ENCODE measurements around the gene CLCN7. TPM values are rescaled to one million over a fixed set of nuclear protein-coding genes. Genes with fewer than 3 reads are reported as not detected.
A peak's percentile ranks its signal among the peaks of the same experiment; 100 is the strongest.

Gene CLCN7
- total and polyA plus RNA-seq, 2 of the 13 experiments (the other 11 are each of a cell fraction or from before 2014, with no cell fraction given): 24.6 to 25.1 TPM

GRCh38 chr16:1474796-1475551 lies at the start of gene CLCN7 (continued):
- no peak for TF ChIP-seq ZBTB34 (CRISPR knock-in tag; IDR thresholded peaks at IDR 0.05)
- no peak for TF ChIP-seq SMYD3 (CRISPR knock-in tag; IDR thresholded peaks at IDR 0.05)
- peak; percentile 89; the same call in 1 of the 2 replicates for TF ChIP-seq ZNF253 (CRISPR knock-in tag; IDR thresholded peaks at IDR 0.05; ENCODE audit: borderline replicate concordance)
- no peak for TF ChIP-seq PTBP1 (IDR thresholded peaks at IDR 0.05; ENCODE audit: low read depth, low read length, poor library complexity, severe bottlenecking)
- peak; percentile 96; the same call in 1 of the 2 replicates for TF ChIP-seq ZNF558 (CRISPR knock-in tag; IDR thresholded peaks at IDR 0.05; ENCODE audit: borderline replicate concordance)
- 0 out of 2 replicates have a peak, but pooled peaks have one; percentile 26 for TF ChIP-seq PLSCR1 (CRISPR knock-in tag; IDR thresholded peaks at IDR 0.05; ENCODE audit: borderline replicate concordance)
- TF ChIP-seq MYNN (CRISPR knock-in tag; IDR thresholded peaks at IDR 0.05; ENCODE audit: low read depth): peak; percentile 48; the same call in 1 of the 2 replicates
- peak; percentile 86 for TF ChIP-seq ZNF547 (CRISPR knock-in tag; IDR thresholded peaks at IDR 0.05)
- TF ChIP-seq TFAP4 (IDR thresholded peaks at IDR 0.05; ENCODE audit: borderline replicate concordance, low read depth): peak; percentile 27; the same call in 1 of the 2 replicates
- TF ChIP-seq ATF4 (CRISPR knock-in tag; IDR thresholded peaks at IDR 0.05): no peak; a peak in 1 of 4 replicates
- TF ChIP-seq ZNF496 (CRISPR knock-in tag; IDR thresholded peaks at IDR 0.05; ENCODE audit: insufficient replicate concordance): no peak
- TF ChIP-seq TP53 (CRISPR knock-in tag; conservative IDR thresholded peaks at IDR 0.05): no peak
- TF ChIP-seq RFX1 (IDR thresholded peaks at IDR 0.05): no peak
- peak; percentile 97 for TF ChIP-seq MXD4 (CRISPR knock-in tag; IDR thresholded peaks at IDR 0.05)
- 0 out of 2 replicates have a peak, but pooled peaks have one; percentile 57 for TF ChIP-seq KLF11 (CRISPR knock-in tag; IDR thresholded peaks at IDR 0.05)
- no peak for TF ChIP-seq BCLAF1 (IDR thresholded peaks at IDR 0.05)
- peak; percentile 94 for TF ChIP-seq ZBTB43 (CRISPR knock-in tag; conservative IDR thresholded peaks at IDR 0.05)
- no peak; the same call in 1 of the 2 replicates for TF ChIP-seq ATF5 (CRISPR knock-in tag; IDR thresholded peaks at IDR 0.05; ENCODE audit: low read depth)
- no peak for TF ChIP-seq ZNF383 (CRISPR knock-in tag; IDR thresholded peaks at IDR 0.05; ENCODE audit: borderline replicate concordance)
